Stimulated activated CD8-positive, alpha-beta memory T cell treated with anti-CD3 and anti-CD28 coated beads, Interleukin-15, amount 100 ng/mL, for 24 hours (primary cell): ENCODE measurements around the gene VSTM2B.
A peak's percentile ranks its signal among the peaks of the same experiment; 100 is the strongest.

ENCODE experiments used
- DNase-seq: peaks from one replicate; pipeline ENCODE4 v3.0.0-alpha.2; 2020; ENCODE audit warnings: low read depth

Gene VSTM2B

GRCh38 chr19:29596885-29597525, 71.2 kb downstream of the VSTM2B start:
- DNase-seq: no peak

DNA sequence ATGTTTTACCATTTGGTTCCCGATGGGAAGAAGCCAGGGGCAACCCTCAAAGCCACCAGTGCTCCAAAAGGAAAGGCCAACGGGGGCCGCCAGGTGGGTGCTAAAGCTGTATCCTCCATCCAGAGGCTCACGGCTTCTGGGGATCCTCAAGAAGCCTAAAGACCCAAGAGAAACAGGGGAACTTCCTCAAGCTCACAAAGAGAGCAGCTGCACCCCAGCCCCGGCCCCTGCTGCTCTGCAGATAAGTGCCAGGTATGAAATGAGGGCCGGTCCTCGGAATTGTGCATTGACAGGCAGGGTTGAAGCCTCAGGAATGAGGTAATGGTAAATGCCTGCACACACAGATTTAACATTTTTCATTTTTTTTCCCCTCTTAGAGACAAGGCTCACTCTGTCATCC, 72.2 kb downstream of the VSTM2B start:
- no peak for DNase-seq

- DNase-seq: no peak
These were observed 72.7 kb downstream of the VSTM2B start for GRCh38 chr19:29598496-29598895.

- DNase-seq: no peak
These were observed 77.5 kb downstream of the VSTM2B start for GRCh38 chr19:29603308-29603707.

GRCh38 chr19:29605653-29606419, 80.0 kb downstream of the VSTM2B start, which contains the start of gene POP4:
TSS of gene POP4 (plus strand) at chr19:29606283. CDS start at chr19:29606319, 36 bp downstream.
- peak; percentile 99 for DNase-seq

DNA sequence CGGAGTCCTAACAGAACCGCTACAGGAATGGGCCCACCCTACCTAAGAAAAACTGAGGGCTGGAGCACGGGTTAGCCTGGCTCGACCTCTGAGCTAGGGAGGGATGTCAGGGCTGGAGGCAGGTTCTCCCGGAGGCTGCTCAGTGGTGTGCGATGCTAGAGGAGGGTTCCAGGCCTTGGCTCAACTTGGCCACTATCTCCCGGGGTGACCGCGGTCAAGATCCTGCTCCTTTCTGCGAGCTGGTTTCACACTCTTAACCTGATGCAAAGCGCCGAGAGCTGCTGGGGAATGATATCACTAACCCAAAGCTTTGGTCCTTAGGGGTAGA, 80.6 kb downstream of the VSTM2B start:
- no peak for DNase-seq

- DNase-seq: no peak
These were observed 83.8 kb downstream of the VSTM2B start for GRCh38 chr19:29609636-29610035.

- no peak for DNase-seq
These were observed 84.4 kb downstream of the VSTM2B start for GRCh38 chr19:29610213-29610573.

DNA sequence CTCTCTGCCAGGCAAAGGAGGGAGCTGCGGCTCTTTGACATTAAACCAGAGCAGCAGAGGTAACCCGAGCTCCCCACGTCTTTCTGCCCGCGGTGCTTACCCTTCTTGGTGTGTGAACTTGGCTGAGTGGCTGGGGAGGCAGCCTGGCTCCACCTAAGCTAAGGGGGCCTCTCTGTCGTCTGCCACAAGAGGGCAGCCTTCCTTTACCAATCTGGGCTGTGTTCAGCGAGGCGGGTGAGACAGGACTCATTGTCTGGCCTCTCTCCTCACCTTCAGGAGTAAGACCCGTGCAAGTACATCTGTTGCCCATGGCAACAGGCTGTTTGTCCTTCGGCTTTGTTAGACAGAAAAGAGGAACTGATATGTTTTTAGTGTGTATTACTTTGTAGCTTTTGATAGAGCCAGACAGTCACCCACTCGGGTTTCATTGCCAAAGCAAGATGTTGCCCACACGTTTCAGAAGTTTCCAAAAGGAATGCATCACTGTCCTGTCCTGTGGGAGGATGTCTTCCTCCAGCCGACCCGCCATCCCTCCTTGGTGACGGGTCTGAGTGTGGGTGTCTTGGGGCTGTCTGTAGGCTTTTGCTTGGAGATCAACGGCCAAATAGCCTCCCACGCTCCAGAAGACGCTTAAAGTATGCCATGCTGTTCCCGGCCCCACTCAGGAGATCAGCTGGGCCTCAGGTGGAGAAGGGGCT, 84.9 kb downstream of the VSTM2B start:
- peak; percentile 55 for DNase-seq

DNA sequence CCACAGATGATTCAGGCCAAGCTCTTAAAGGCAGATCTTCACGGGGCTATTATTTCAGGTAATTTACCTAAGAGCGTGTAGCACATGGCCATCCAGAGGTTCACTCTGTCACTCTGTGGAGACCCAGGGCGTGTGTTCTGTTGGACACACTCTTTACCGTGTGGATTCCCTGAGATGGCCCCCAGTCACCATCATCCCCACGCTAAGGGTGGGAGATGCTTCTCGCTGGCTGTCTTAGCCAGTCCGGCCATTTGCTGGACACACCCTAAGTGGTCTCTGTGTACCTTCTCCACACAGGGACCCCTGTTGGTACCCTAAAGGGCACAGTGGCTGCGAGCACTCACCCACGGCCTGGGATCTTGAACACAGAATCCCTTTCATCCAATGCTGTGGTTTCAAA, 86.3 kb downstream of the VSTM2B start:
- no peak for DNase-seq

GRCh38 chr19:29612801-29613595, 87.2 kb downstream of the VSTM2B start:
- no peak for DNase-seq

- no peak for DNase-seq
These were observed 88.3 kb downstream of the VSTM2B start for GRCh38 chr19:29614046-29614445.
